ENCODE data around the gene FLT3LG. TPM values are rescaled to one million over a fixed set of nuclear protein-coding genes. Genes with fewer than 3 reads are reported as not detected.

The FLT3LG gene
- total and polyA plus RNA-seq, 7 experiments from 2014 or later, result 90.6 to 401 (median 168) TPM

GRCh38 chr19:49462492-49462891, 11.5 kb upstream of the FLT3LG start:
- Mint-ChIP-seq H3K27me3 (no peaks in the 10 kb centered on the region), H3K36me3 (peaks cover 0 to 5% (median 0%) of the 10 kb centered on the region in 5 donors), H3K4me3 (no peak overlapping the region), H3K9me3 (no peaks in the 10 kb centered on the region), H3K27ac (peak overlapping the region in 5 of 9 donors; percentile 26 to 75 (median 59)), H3K4me1 (peaks cover 0 to 9% (median 0%) of the 10 kb centered on the region in 7 donors)
- H3K36me3 ChIP-seq (ENCODE audit: control insufficient read depth in 2 of 3, insufficient read depth in 3 of 3, low read length in 3 of 3), result peaks cover 0 to 68% (median 3%) of the 10 kb centered on the region in 3 experiments
- H3K9me3 ChIP-seq (ENCODE audit: control insufficient read depth in 2 of 3, low read length in 3 of 3), result no peaks in the 10 kb centered on the region
- no peak overlapping the region for H3K27ac ChIP-seq (ENCODE audit: low read depth, low read length)
- H3K4me3 ChIP-seq (ENCODE audit: low read length), result no peak overlapping the region
- H3K27me3 ChIP-seq (ENCODE audit: control insufficient read depth in 2 of 2, insufficient read depth in 2 of 2, low read length in 2 of 2), result no peaks in the 10 kb centered on the region
- intact Hi-C loops (cut with micrococcal nuclease), result no loop called here
- ATAC-seq (no peak), DNase-seq (no peak)
- no peaks in the 10 kb centered on the region for H3K4me1 ChIP-seq (ENCODE audit: control insufficient read depth in 2 of 2, insufficient read depth in 2 of 2, low read length in 2 of 2)
- CTCF ChIA-PET, result no interaction called here
- POLR2A ChIA-PET, result interaction anchor here (0.5 kb wide), 1 partner anchor 11 kb away, joined by 3 read pairs; the partner anchor contains the start of gene PIH1D1

GRCh38 chr19:49463960-49464740, 9.9 kb upstream of the FLT3LG start:
- H3K9me3 Mint-ChIP-seq, result no peaks in the 10 kb centered on the region
- peaks cover 6 to 15% (median 8%) of the 10 kb centered on the region in 7 donors for H3K4me1 Mint-ChIP-seq
- ATAC-seq (no peak), DNase-seq (no peak)
- H3K36me3 ChIP-seq (ENCODE audit: control insufficient read depth in 2 of 3, insufficient read depth in 3 of 3, low read length in 3 of 3), result peaks cover 0 to 57% (median 3%) of the 10 kb centered on the region in 3 experiments
- no peak overlapping the region for H3K4me3 Mint-ChIP-seq
- no peaks in the 10 kb centered on the region for H3K27me3 ChIP-seq (ENCODE audit: control insufficient read depth in 2 of 2, insufficient read depth in 2 of 2, low read length in 2 of 2)
- H3K4me1 ChIP-seq (ENCODE audit: control insufficient read depth in 2 of 2, insufficient read depth in 2 of 2, low read length in 2 of 2), result peaks cover 16% of the 10 kb centered on the region in 2 donors
- H3K9me3 ChIP-seq (ENCODE audit: control insufficient read depth in 2 of 3, low read length in 3 of 3), result no peaks in the 10 kb centered on the region
- intact Hi-C loops (cut with micrococcal nuclease), result no loop called here
- peaks cover 0 to 8% (median 4%) of the 10 kb centered on the region in 5 donors for H3K36me3 Mint-ChIP-seq
- peak overlapping the region in 7 of 9 donors; percentile 46 to 87 (median 78) for H3K27ac Mint-ChIP-seq
- ChIA-PET CTCF (interaction anchor here (0.9 to 1.4 kb wide), 2 partner anchors 9 kb away, joined by 3 read pairs; partner anchors contain the start of gene FLT3LG), POLR2A (interaction anchor here (0.6 to 3.0 kb wide), 2 partner anchors 8 to 216 kb away, joined by 3 to 15 read pairs; no protein-coding TSS in a partner anchor)
- peak overlapping the region; percentile 29 for H3K27ac ChIP-seq (ENCODE audit: low read depth, low read length)
- H3K4me3 ChIP-seq (ENCODE audit: low read length), result no peak overlapping the region
- H3K27me3 Mint-ChIP-seq, result no peaks in the 10 kb centered on the region

GRCh38 chr19:49465371-49465770, 8.6 kb upstream of the FLT3LG start:
- intact Hi-C loops (cut with micrococcal nuclease), result no loop called here
- CTCF ChIA-PET, result interaction anchor here (0.6 to 1.4 kb wide), 3 partner anchors 8 to 79 kb away, joined by 3 to 7 read pairs (median 3); partner anchors contain the start of gene FLT3LG
- no peak overlapping the region for H3K4me3 ChIP-seq (ENCODE audit: low read length)
- H3K27ac ChIP-seq (ENCODE audit: low read depth, low read length), result peak overlapping the region; percentile 61
- Mint-ChIP-seq H3K4me1 (peaks cover 13 to 25% (median 14%) of the 10 kb centered on the region in 7 donors), H3K27ac (peak overlapping the region in 8 of 9 donors; percentile 46 to 87 (median 76)), H3K27me3 (no peaks in the 10 kb centered on the region), H3K9me3 (no peaks in the 10 kb centered on the region), H3K4me3 (no peak overlapping the region), H3K36me3 (peaks cover 0 to 8% (median 4%) of the 10 kb centered on the region in 5 donors)
- H3K9me3 ChIP-seq (ENCODE audit: control insufficient read depth in 2 of 3, low read length in 3 of 3), result no peaks in the 10 kb centered on the region
- H3K36me3 ChIP-seq (ENCODE audit: control insufficient read depth in 2 of 3, insufficient read depth in 3 of 3, low read length in 3 of 3), result peaks cover 0 to 46% (median 3%) of the 10 kb centered on the region in 3 experiments
- H3K4me1 ChIP-seq (ENCODE audit: control insufficient read depth in 2 of 2, insufficient read depth in 2 of 2, low read length in 2 of 2), result peaks cover 24 to 26% of the 10 kb centered on the region in 2 donors
- ATAC-seq, result no peak
- POLR2A ChIA-PET, result interaction anchor here (0.8 to 3.0 kb wide), 6 partner anchors 9 to 22 kb away, joined by 3 to 15 read pairs (median 6); partner anchors contain the start of genes ALDH16A1, PIH1D1 and RPL13A
- DNase-seq, result no peak
- H3K27me3 ChIP-seq (ENCODE audit: control insufficient read depth in 2 of 2, insufficient read depth in 2 of 2, low read length in 2 of 2), result no peaks in the 10 kb centered on the region

GRCh38 chr19:49468199-49468598, 5.8 kb upstream of the FLT3LG start:
- Histone ChIP-seq H3K27me3 (ENCODE audit: control insufficient read depth in 2 of 2, insufficient read depth in 2 of 2, low read length in 2 of 2) (no peaks in the 10 kb centered on the region), H3K9me3 (ENCODE audit: control insufficient read depth in 2 of 3, low read length in 3 of 3) (no peaks in the 10 kb centered on the region), H3K4me3 (ENCODE audit: low read length) (no peak overlapping the region), H3K4me1 (ENCODE audit: control insufficient read depth in 2 of 2, insufficient read depth in 2 of 2, low read length in 2 of 2) (peaks cover 48 to 52% of the 10 kb centered on the region in 2 donors), H3K36me3 (ENCODE audit: control insufficient read depth in 2 of 3, insufficient read depth in 3 of 3, low read length in 3 of 3) (peaks cover 0 to 36% (median 3%) of the 10 kb centered on the region in 3 experiments), H3K27ac (ENCODE audit: low read depth, low read length) (peak overlapping the region; percentile 97)
- no peak for ATAC-seq
- POLR2A ChIA-PET, result interaction anchor here (6.2 kb wide), 1 partner anchor 15 kb away, joined by 226 read pairs; the partner anchor contains the start of genes ALDH16A1 and PIH1D1
- peak overlapping the region in 7 of 10 donors; percentile 17 to 91 (median 74) for H3K4me3 Mint-ChIP-seq
- no peaks in the 10 kb centered on the region for H3K27me3 Mint-ChIP-seq
- no peak for DNase-seq
- CTCF ChIA-PET, result interaction anchor here (0.7 to 4.9 kb wide), 2 partner anchors 77 kb away, joined by 4 to 28 read pairs; no protein-coding TSS in a partner anchor
- intact Hi-C loops (cut with micrococcal nuclease), result loop anchor here in 1 of 2 donors (2.0 kb wide), 1 partner anchor 241 kb away; no protein-coding TSS in a partner anchor
- H3K27ac Mint-ChIP-seq, result peak overlapping the region; percentile 94 to 100 (median 100)
- H3K9me3 Mint-ChIP-seq, result no peaks in the 10 kb centered on the region
- H3K36me3 Mint-ChIP-seq, result peaks cover 0 to 7% (median 4%) of the 10 kb centered on the region in 5 donors
- peaks cover 23 to 52% (median 34%) of the 10 kb centered on the region in 7 donors for H3K4me1 Mint-ChIP-seq

GRCh38 chr19:49468746-49469447, 5.1 kb upstream of the FLT3LG start:
- ATAC-seq (peak; percentile 87), DNase-seq (peak; percentile 59 to 98 (median 95))
- peaks cover 23 to 56% (median 40%) of the 10 kb centered on the region in 7 donors for H3K4me1 Mint-ChIP-seq
- peaks cover 0 to 33% (median 3%) of the 10 kb centered on the region in 3 experiments for H3K36me3 ChIP-seq (ENCODE audit: control insufficient read depth in 2 of 3, insufficient read depth in 3 of 3, low read length in 3 of 3)
- peaks cover 55 to 59% of the 10 kb centered on the region in 2 donors for H3K4me1 ChIP-seq (ENCODE audit: control insufficient read depth in 2 of 2, insufficient read depth in 2 of 2, low read length in 2 of 2)
- no peaks in the 10 kb centered on the region for H3K9me3 ChIP-seq (ENCODE audit: control insufficient read depth in 2 of 3, low read length in 3 of 3)
- H3K4me3 Mint-ChIP-seq, result peak overlapping the region; percentile 73 to 91 (median 81)
- H3K4me3 ChIP-seq (ENCODE audit: low read length), result peak overlapping the region; percentile 10
- H3K27ac Mint-ChIP-seq, result peak overlapping the region; percentile 94 to 100 (median 100)
- H3K9me3 Mint-ChIP-seq, result no peaks in the 10 kb centered on the region
- H3K27me3 ChIP-seq (ENCODE audit: control insufficient read depth in 2 of 2, insufficient read depth in 2 of 2, low read length in 2 of 2), result no peaks in the 10 kb centered on the region
- peaks cover 0 to 7% (median 4%) of the 10 kb centered on the region in 5 donors for H3K36me3 Mint-ChIP-seq
- POLR2A ChIA-PET, result interaction anchor here (1.1 to 6.2 kb wide), 7 partner anchors 15 to 208 kb away, joined by 4 to 226 read pairs (median 6); partner anchors contain the start of genes ALDH16A1, PIH1D1, PRMT1 and RPL13A
- CTCF ChIA-PET, result interaction anchor here (0.5 to 5.9 kb wide), 9 partner anchors 10 to 137 kb away, joined by 3 to 83 read pairs (median 10); partner anchors contain the start of genes ALDH16A1 and PIH1D1
- H3K27ac ChIP-seq (ENCODE audit: low read depth, low read length), result peak overlapping the region; percentile 97
- H3K27me3 Mint-ChIP-seq, result no peaks in the 10 kb centered on the region
- intact Hi-C loops (cut with micrococcal nuclease), result loop anchor here (1.0 to 2.0 kb wide), 4 partner anchors 16 to 242 kb away; partner anchors contain the start of genes ALDH16A1 (in 2 of the 2) and RPS11 (in 1 of the 2)

All from naive thymus-derived CD4-positive, alpha-beta T cell (primary cell).